ENCODE measurements around the gene PKD2L1. TPM values are rescaled to one million over a fixed set of nuclear protein-coding genes. Genes with fewer than 3 reads are reported as not detected.
"Not testable (repeated sequence)": the region's sequence is repeated elsewhere in the genome, so short reads cannot be mapped to it uniquely, and the experiment has no call there.

Gene PKD2L1
- 0.01 TPM for polyA plus RNA-seq (2013, experiment 1 of 2)
- polyA plus RNA-seq (2013, experiment 2 of 2): 0.10 TPM

GRCh38 chr10:100330079-100330478, at the start of gene PKD2L1:
PKD2L1 (minus strand) TSS chr10:100330228; CDS start chr10:100330103, 125 bp downstream.
- H3K23ac ChIP-seq (ENCODE audit: low read depth, low read length, poor library complexity): peak within 1 kb of the TSS; percentile 28
- H3K14ac ChIP-seq (ENCODE audit: low read length): no peak within 1 kb of the TSS
- peak within 1 kb of the TSS; percentile 60 for H3K9ac ChIP-seq (ENCODE audit: low read depth, low read length, poor library complexity)
- peak within 1 kb of the TSS; percentile 9 for H2AK5ac ChIP-seq (ENCODE audit: low read depth, low read length)
- H3K4ac ChIP-seq (ENCODE audit: low read length): no peak within 1 kb of the TSS
- peak within 1 kb of the TSS; percentile 62 for H2BK15ac ChIP-seq (ENCODE audit: low read length)
- H3K4me1 ChIP-seq (ENCODE audit: control insufficient read depth in 2 of 2, insufficient read depth in 1 of 2, low read depth in 1 of 2, low read length in 2 of 2): peaks cover 6 to 12% of the 10 kb centered on the region in 2 donors
- H2BK120ac ChIP-seq (ENCODE audit: low read depth, low read length): peak within 1 kb of the TSS; percentile 37
- no peak within 1 kb of the TSS for H4K8ac ChIP-seq (ENCODE audit: low read depth, low read length)
- H3K9me3 ChIP-seq (replicated peaks in 1 of 2; ENCODE audit: control insufficient read depth in 2 of 2, insufficient read depth in 1 of 2, low read depth in 1 of 2, low read length in 2 of 2): no peaks in the 10 kb centered on the region
- no peak for DNase-seq (ENCODE audit: low spot score)
- H3K18ac ChIP-seq (ENCODE audit: low read length): no peak within 1 kb of the TSS
- H3K27ac ChIP-seq (replicated peaks; ENCODE audit: low read length): no peak within 1 kb of the TSS
- no peak within 1 kb of the TSS for H2BK12ac ChIP-seq (ENCODE audit: low read length)
- H2AFZ ChIP-seq (ENCODE audit: low read length): peak within 1 kb of the TSS; percentile 26
- H2BK5ac ChIP-seq (ENCODE audit: low read length): no peak within 1 kb of the TSS
- WGBS, 2 donors (ENCODE audit: extremely low coverage in 2 of 2, insufficient read length in 2 of 2, insufficient replicate concordance in 1 of 2): no CpG with 5 or more reads among the region's 5 CpGs
- peaks cover 0 to 60% (median 0%) of the 10 kb centered on the region in 3 experiments for H3K27me3 ChIP-seq (ENCODE audit: control insufficient read depth in 3 of 3, insufficient read depth in 3 of 3, low read depth in 1 of 3, low read length in 3 of 3)
- H3K4me2 ChIP-seq (ENCODE audit: insufficient read depth, low read length, poor library complexity, severe bottlenecking): no peak within 1 kb of the TSS
- no peaks in the 10 kb centered on the region for H3K36me3 ChIP-seq (replicated peaks in 1 of 2; ENCODE audit: control insufficient read depth in 2 of 2, insufficient read depth in 2 of 2, low read length in 2 of 2)
- no peaks in the 10 kb centered on the region for H3K79me1 ChIP-seq (ENCODE audit: low read depth, low read length)
- no peak within 1 kb of the TSS for H4K91ac ChIP-seq (ENCODE audit: low read depth, low read length, poor library complexity)
- no peak within 1 kb of the TSS for H3K4me3 ChIP-seq (ENCODE audit: low read length in 2 of 2)

GRCh38 chr10:100377830-100378229, 47.8 kb upstream of the PKD2L1 start:
- no peak overlapping the region for H4K91ac ChIP-seq (ENCODE audit: low read depth, low read length, poor library complexity)
- H3K36me3 ChIP-seq (replicated peaks in 1 of 2; ENCODE audit: control insufficient read depth in 2 of 2, insufficient read depth in 2 of 2, low read length in 2 of 2): peaks cover 11 to 30% of the 10 kb centered on the region in 2 donors
- H2BK12ac ChIP-seq (ENCODE audit: low read length): no peak overlapping the region
- no peak overlapping the region for H4K8ac ChIP-seq (ENCODE audit: low read depth, low read length)
- no peak overlapping the region for H3K27ac ChIP-seq (replicated peaks; ENCODE audit: low read length)
- no peak overlapping the region for H2AFZ ChIP-seq (ENCODE audit: low read length)
- H3K79me1 ChIP-seq (ENCODE audit: low read depth, low read length): peaks cover 1% of the 10 kb centered on the region
- H3K14ac ChIP-seq (ENCODE audit: low read length): no peak overlapping the region
- H3K23ac ChIP-seq (ENCODE audit: low read depth, low read length, poor library complexity): no peak overlapping the region
- no peak overlapping the region for H3K4ac ChIP-seq (ENCODE audit: low read length)
- H2BK15ac ChIP-seq (ENCODE audit: low read length): no peak overlapping the region
- no peak overlapping the region for H3K4me2 ChIP-seq (ENCODE audit: insufficient read depth, low read length, poor library complexity, severe bottlenecking)
- H3K9me3 ChIP-seq (replicated peaks in 1 of 2; ENCODE audit: control insufficient read depth in 2 of 2, insufficient read depth in 1 of 2, low read depth in 1 of 2, low read length in 2 of 2): no peaks in the 10 kb centered on the region
- H3K4me3 ChIP-seq (ENCODE audit: low read length in 2 of 2): no peak overlapping the region
- H3K18ac ChIP-seq (ENCODE audit: low read length): no peak overlapping the region
- H2BK5ac ChIP-seq (ENCODE audit: low read length): no peak overlapping the region
- no CpG with 5 or more reads among the region's 5 CpGs for WGBS, 2 donors (ENCODE audit: extremely low coverage in 2 of 2, insufficient read length in 2 of 2, insufficient replicate concordance in 1 of 2)
- no peaks in the 10 kb centered on the region for H3K27me3 ChIP-seq (ENCODE audit: control insufficient read depth in 3 of 3, insufficient read depth in 3 of 3, low read depth in 1 of 3, low read length in 3 of 3)
- no peak overlapping the region for H3K9ac ChIP-seq (ENCODE audit: low read depth, low read length, poor library complexity)
- no peak overlapping the region for H2BK120ac ChIP-seq (ENCODE audit: low read depth, low read length)
- H3K4me1 ChIP-seq (ENCODE audit: control insufficient read depth in 2 of 2, insufficient read depth in 1 of 2, low read depth in 1 of 2, low read length in 2 of 2): peaks cover 0 to under 1% of the 10 kb centered on the region in 2 donors
- no peak for DNase-seq (ENCODE audit: low spot score)
- no peak overlapping the region for H2AK5ac ChIP-seq (ENCODE audit: low read depth, low read length)

- H2BK5ac ChIP-seq (ENCODE audit: low read length); H3K4me2 ChIP-seq (ENCODE audit: insufficient read depth, low read length, poor library complexity, severe bottlenecking); H3K4me1 ChIP-seq (ENCODE audit: control insufficient read depth in 2 of 2, insufficient read depth in 1 of 2, low read depth in 1 of 2, low read length in 2 of 2); DNase-seq (ENCODE audit: low spot score); H3K27ac ChIP-seq (replicated peaks; ENCODE audit: low read length); H3K4me3 ChIP-seq (ENCODE audit: low read length in 2 of 2); H3K9me3 ChIP-seq (replicated peaks in 1 of 2; ENCODE audit: control insufficient read depth in 2 of 2, insufficient read depth in 1 of 2, low read depth in 1 of 2, low read length in 2 of 2); H3K14ac ChIP-seq (ENCODE audit: low read length); H3K4ac ChIP-seq (ENCODE audit: low read length); H3K23ac ChIP-seq (ENCODE audit: low read depth, low read length, poor library complexity); H2BK12ac ChIP-seq (ENCODE audit: low read length); H4K91ac ChIP-seq (ENCODE audit: low read depth, low read length, poor library complexity); H2BK120ac ChIP-seq (ENCODE audit: low read depth, low read length); H3K9ac ChIP-seq (ENCODE audit: low read depth, low read length, poor library complexity); H3K79me1 ChIP-seq (ENCODE audit: low read depth, low read length); H4K8ac ChIP-seq (ENCODE audit: low read depth, low read length); H2AFZ ChIP-seq (ENCODE audit: low read length); H3K18ac ChIP-seq (ENCODE audit: low read length); H3K27me3 ChIP-seq (ENCODE audit: control insufficient read depth in 3 of 3, insufficient read depth in 3 of 3, low read depth in 1 of 3, low read length in 3 of 3); H2AK5ac ChIP-seq (ENCODE audit: low read depth, low read length); H2BK15ac ChIP-seq (ENCODE audit: low read length): not testable (repeated sequence)
- WGBS, 2 donors (ENCODE audit: extremely low coverage in 2 of 2, insufficient read length in 2 of 2, insufficient replicate concordance in 1 of 2): no CpG with 5 or more reads among the region's 6 CpGs
- H3K36me3 ChIP-seq (replicated peaks in 1 of 2; ENCODE audit: control insufficient read depth in 2 of 2, insufficient read depth in 2 of 2, low read length in 2 of 2): peaks cover 5 to 18% of the 10 kb centered on the region in 2 donors
Observed at GRCh38 chr10:100376656-100377055, 46.6 kb upstream of the PKD2L1 start.

GRCh38 chr10:100374677-100375353, 44.8 kb upstream of the PKD2L1 start:
- H3K14ac ChIP-seq (ENCODE audit: low read length); H3K79me1 ChIP-seq (ENCODE audit: low read depth, low read length); H3K27me3 ChIP-seq (ENCODE audit: control insufficient read depth in 3 of 3, insufficient read depth in 3 of 3, low read depth in 1 of 3, low read length in 3 of 3); H2BK12ac ChIP-seq (ENCODE audit: low read length); H2BK120ac ChIP-seq (ENCODE audit: low read depth, low read length); H3K23ac ChIP-seq (ENCODE audit: low read depth, low read length, poor library complexity); DNase-seq (ENCODE audit: low spot score); H2BK15ac ChIP-seq (ENCODE audit: low read length); H3K9ac ChIP-seq (ENCODE audit: low read depth, low read length, poor library complexity); H3K4ac ChIP-seq (ENCODE audit: low read length); H3K9me3 ChIP-seq (replicated peaks in 1 of 2; ENCODE audit: control insufficient read depth in 2 of 2, insufficient read depth in 1 of 2, low read depth in 1 of 2, low read length in 2 of 2); H2AFZ ChIP-seq (ENCODE audit: low read length); H3K36me3 ChIP-seq (replicated peaks in 1 of 2; ENCODE audit: control insufficient read depth in 2 of 2, insufficient read depth in 2 of 2, low read length in 2 of 2); H4K8ac ChIP-seq (ENCODE audit: low read depth, low read length); H2BK5ac ChIP-seq (ENCODE audit: low read length); H2AK5ac ChIP-seq (ENCODE audit: low read depth, low read length); H4K91ac ChIP-seq (ENCODE audit: low read depth, low read length, poor library complexity): not testable (repeated sequence)
- H3K4me2 ChIP-seq (ENCODE audit: insufficient read depth, low read length, poor library complexity, severe bottlenecking): peak overlapping the region; percentile 72
- peak overlapping the region; percentile 65 to 91 for H3K4me3 ChIP-seq (ENCODE audit: low read length in 2 of 2)
- H3K27ac ChIP-seq (replicated peaks; ENCODE audit: low read length): peak overlapping the region; percentile 98
- no CpG with 5 or more reads among the region's 7 CpGs for WGBS, 2 donors (ENCODE audit: extremely low coverage in 2 of 2, insufficient read length in 2 of 2, insufficient replicate concordance in 1 of 2)
- H3K18ac ChIP-seq (ENCODE audit: low read length): peak overlapping the region; percentile 46
- H3K4me1 ChIP-seq (ENCODE audit: control insufficient read depth in 2 of 2, insufficient read depth in 1 of 2, low read depth in 1 of 2, low read length in 2 of 2): peaks cover 12 to 22% of the 10 kb centered on the region in 2 donors

All from neuronal stem cell (in vitro differentiated cells).